Liver (tissue), 3 donors: ENCODE measurements around the gene CFAP73.

Experiments used
- EGR1 ChIP-seq, 2 donors: IDR thresholded peaks; 2 replicates each; pipeline ENCODE4 v1.6.1; 2016 to 2018; ENCODE audit warnings: antibody characterized with exemption in 2 of 2, low read depth in 2 of 2
- GABPA ChIP-seq, 2 donors: IDR thresholded peaks in 1 of 2; conservative IDR thresholded peaks in 1 of 2; 2 replicates each; pipeline ENCODE4 v1.6.1; 2016; ENCODE audit warnings: antibody characterized with exemption in 2 of 2, mild to moderate bottlenecking in 1 of 2, moderate library complexity in 1 of 2
- JUND ChIP-seq, 2 donors: IDR thresholded peaks; 2 replicates each; pipeline ENCODE4 v1.6.1; 2016; ENCODE audit warnings: antibody characterized with exemption in 2 of 2
- RAD21 ChIP-seq, 2 donors: IDR thresholded peaks; 2 replicates each; pipeline ENCODE4 v1.6.1; 2016; ENCODE audit warnings: antibody characterized with exemption in 2 of 2, mild to moderate bottlenecking in 2 of 2
- RXRA ChIP-seq, 2 donors: IDR thresholded peaks; 2 replicates each; pipeline ENCODE4 v1.6.1; 2017 to 2018; ENCODE audit warnings: antibody characterized with exemption in 2 of 2, mild to moderate bottlenecking in 1 of 2
- SP1 ChIP-seq: IDR thresholded peaks from 2 replicates; pipeline ENCODE4 v1.6.1; 2018; ENCODE audit warnings: antibody characterized with exemption, mild to moderate bottlenecking
- TAF1 ChIP-seq: conservative IDR thresholded peaks from 2 replicates; pipeline ENCODE4 v1.6.1; 2016; ENCODE audit warnings: antibody characterized with exemption, mild to moderate bottlenecking
- TF ChIP-seq, protein P1 (sequence below): IDR thresholded peaks from 2 replicates; pipeline ENCODE4 v1.6.1; 2016; ENCODE audit warnings: antibody characterized with exemption
- TF ChIP-seq, protein P2 (sequence below): fragments of 150-350 bp; IDR thresholded peaks from 2 replicates; pipeline ENCODE4 v1.5.1; 2017; ENCODE audit warnings: improper control_type of control experiment, low read depth, low read length; ENCODE audit not compliant: missing input control
- TF ChIP-seq, protein P3 (sequence below): IDR thresholded peaks from 2 replicates; pipeline ENCODE4 v1.6.1; 2016; ENCODE audit warnings: antibody characterized with exemption, mild to moderate bottlenecking
- TF ChIP-seq, protein P4 (sequence below): IDR thresholded peaks from 2 replicates; pipeline ENCODE4 v1.6.1; 2016; ENCODE audit warnings: antibody characterized with exemption
- donor health status: healthy.
- donor health status: healthy.

DNA sequence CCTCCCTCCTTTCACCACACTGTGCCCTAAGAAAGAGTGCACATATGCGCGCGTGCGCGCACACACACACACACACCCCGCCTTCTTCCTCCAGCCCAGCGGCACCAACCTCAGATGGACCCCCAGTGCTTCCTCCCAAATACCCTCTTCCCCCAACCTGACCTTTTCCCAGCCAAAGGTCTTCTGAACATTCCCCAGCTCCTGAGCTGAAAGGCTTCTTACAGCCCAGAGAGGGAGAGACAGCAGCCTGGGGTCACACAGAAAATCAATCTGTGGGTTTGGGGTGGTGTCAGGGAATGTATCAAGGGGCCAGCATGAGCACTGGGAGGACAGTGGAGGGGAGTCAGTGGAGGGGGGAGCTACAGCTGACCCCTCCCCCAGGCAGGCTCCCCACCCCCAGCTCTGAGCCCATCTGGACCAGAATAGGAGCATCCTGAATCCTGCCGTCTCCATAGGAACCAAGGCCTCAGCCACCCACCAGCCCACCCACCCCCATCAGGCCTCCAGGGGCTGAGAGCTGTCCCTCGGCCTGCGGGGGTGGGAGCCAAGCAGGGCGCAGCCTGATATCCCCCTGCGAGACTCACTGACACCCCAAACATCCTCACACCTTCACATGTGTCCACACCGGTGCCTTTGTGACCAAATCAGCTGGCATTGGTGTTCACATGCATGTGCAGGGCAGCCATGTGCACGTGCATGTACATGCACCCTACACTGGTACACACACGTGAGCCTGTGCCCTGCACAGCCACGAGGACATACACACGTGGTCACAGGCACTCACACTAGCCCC is 19.7 kb upstream of the CFAP73 start:
- TF ChIP-seq, protein P1, sequence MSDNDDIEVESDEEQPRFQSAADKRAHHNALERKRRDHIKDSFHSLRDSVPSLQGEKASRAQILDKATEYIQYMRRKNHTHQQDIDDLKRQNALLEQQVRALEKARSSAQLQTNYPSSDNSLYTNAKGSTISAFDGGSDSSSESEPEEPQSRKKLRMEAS: no peak
- TF ChIP-seq JUND (IDR thresholded peaks at IDR 0.05) (no peak), TAF1 (no peak), SP1 (no peak), RAD21 (IDR thresholded peaks at IDR 0.05) (no peak), RXRA (IDR thresholded peaks at IDR 0.05) (no peak), EGR1 (IDR thresholded peaks at IDR 0.05; ENCODE audit: low read depth in 2 of 2) (no peak), GABPA (IDR thresholded peaks at IDR 0.05 in 1 of 2, conservative IDR thresholded peaks at IDR 0.05 in 1 of 2) (no peak)
- TF ChIP-seq, protein P2, sequence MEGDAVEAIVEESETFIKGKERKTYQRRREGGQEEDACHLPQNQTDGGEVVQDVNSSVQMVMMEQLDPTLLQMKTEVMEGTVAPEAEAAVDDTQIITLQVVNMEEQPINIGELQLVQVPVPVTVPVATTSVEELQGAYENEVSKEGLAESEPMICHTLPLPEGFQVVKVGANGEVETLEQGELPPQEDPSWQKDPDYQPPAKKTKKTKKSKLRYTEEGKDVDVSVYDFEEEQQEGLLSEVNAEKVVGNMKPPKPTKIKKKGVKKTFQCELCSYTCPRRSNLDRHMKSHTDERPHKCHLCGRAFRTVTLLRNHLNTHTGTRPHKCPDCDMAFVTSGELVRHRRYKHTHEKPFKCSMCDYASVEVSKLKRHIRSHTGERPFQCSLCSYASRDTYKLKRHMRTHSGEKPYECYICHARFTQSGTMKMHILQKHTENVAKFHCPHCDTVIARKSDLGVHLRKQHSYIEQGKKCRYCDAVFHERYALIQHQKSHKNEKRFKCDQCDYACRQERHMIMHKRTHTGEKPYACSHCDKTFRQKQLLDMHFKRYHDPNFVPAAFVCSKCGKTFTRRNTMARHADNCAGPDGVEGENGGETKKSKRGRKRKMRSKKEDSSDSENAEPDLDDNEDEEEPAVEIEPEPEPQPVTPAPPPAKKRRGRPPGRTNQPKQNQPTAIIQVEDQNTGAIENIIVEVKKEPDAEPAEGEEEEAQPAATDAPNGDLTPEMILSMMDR: no peak
- TF ChIP-seq, protein P3, sequence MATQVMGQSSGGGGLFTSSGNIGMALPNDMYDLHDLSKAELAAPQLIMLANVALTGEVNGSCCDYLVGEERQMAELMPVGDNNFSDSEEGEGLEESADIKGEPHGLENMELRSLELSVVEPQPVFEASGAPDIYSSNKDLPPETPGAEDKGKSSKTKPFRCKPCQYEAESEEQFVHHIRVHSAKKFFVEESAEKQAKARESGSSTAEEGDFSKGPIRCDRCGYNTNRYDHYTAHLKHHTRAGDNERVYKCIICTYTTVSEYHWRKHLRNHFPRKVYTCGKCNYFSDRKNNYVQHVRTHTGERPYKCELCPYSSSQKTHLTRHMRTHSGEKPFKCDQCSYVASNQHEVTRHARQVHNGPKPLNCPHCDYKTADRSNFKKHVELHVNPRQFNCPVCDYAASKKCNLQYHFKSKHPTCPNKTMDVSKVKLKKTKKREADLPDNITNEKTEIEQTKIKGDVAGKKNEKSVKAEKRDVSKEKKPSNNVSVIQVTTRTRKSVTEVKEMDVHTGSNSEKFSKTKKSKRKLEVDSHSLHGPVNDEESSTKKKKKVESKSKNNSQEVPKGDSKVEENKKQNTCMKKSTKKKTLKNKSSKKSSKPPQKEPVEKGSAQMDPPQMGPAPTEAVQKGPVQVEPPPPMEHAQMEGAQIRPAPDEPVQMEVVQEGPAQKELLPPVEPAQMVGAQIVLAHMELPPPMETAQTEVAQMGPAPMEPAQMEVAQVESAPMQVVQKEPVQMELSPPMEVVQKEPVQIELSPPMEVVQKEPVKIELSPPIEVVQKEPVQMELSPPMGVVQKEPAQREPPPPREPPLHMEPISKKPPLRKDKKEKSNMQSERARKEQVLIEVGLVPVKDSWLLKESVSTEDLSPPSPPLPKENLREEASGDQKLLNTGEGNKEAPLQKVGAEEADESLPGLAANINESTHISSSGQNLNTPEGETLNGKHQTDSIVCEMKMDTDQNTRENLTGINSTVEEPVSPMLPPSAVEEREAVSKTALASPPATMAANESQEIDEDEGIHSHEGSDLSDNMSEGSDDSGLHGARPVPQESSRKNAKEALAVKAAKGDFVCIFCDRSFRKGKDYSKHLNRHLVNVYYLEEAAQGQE: no peak
- TF ChIP-seq, protein P4, sequence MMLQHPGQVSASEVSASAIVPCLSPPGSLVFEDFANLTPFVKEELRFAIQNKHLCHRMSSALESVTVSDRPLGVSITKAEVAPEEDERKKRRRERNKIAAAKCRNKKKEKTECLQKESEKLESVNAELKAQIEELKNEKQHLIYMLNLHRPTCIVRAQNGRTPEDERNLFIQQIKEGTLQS: no peak
